GM12878 (cell line): Measurements from ENCODE around the gene EHD1. TPM values are rescaled to one million over a fixed set of nuclear protein-coding genes. Genes with fewer than 3 reads are reported as not detected.

Source experiments
- ATAC-seq: fragments of 200-7000 bp; cut with Tn5 transposase; 3 replicates; pipeline ENCODE4 v1.9.1; 2020; ENCODE audit warnings: mild to moderate bottlenecking, moderate library complexity
- BruUV-seq: library from RNA; stranded (reverse); fragments of 400-500 nt; replicated peaks from 2 replicates; lab custom pipeline; 2021; lab: Mats Ljungman, UMichigan
- CTCF ChIA-PET: fragments of 300-600 bp; sonication (Branson Sonifier 250); formaldehyde crosslinking; extraction: SDS; loops from one replicate; lab custom pipeline; 2021; ENCODE audit warnings: inconsistent platforms; lab: Yijun Ruan, JAX
- POLR2A ChIA-PET: fragments of 350-600 bp; formaldehyde crosslinking; extraction: SDS; loops from one replicate; lab custom pipeline; 2021; ENCODE audit warnings: inconsistent platforms; lab: Charles Lee
- RAD21 ChIA-PET: fragments of 300-600 bp; sonication (Branson Sonifier 250); formaldehyde crosslinking; loops from one replicate; lab custom pipeline; 2023; ENCODE audit warnings: antibody characterized with exemption; ENCODE audit not compliant: unreplicated experiment; lab: Charles Lee
- SMC1A ChIA-PET: fragments of 300-600 bp; sonication (Branson Sonifier 250); formaldehyde crosslinking; loops from one replicate; lab custom pipeline; 2023; ENCODE audit not compliant: unreplicated experiment, uncharacterized antibody; lab: Charles Lee
- DNase-seq: peaks from one replicate; pipeline ENCODE4 v3.0.0-alpha.2; 2011; ENCODE audit warnings: low read depth, low spot score
- FAIRE-seq: peaks from 3 replicates; lab custom pipeline; 2011; peaks lifted over from hg19 to GRCh38; lab: Jason Lieb, UNC
- H2AFZ ChIP-seq: 2 replicates; pipeline ENCODE4 v1.6.0; 2011; ENCODE audit warnings: low read depth, low read length, control low read depth; ENCODE audit not compliant: control insufficient read depth
- H3K27ac ChIP-seq: 2 replicates; pipeline ENCODE4 v1.5.1; 2011; ENCODE audit warnings: control low read depth; ENCODE audit not compliant: control insufficient read depth, insufficient read depth
- H3K27me3 ChIP-seq, 2 experiments: replicated peaks in 1 of 2; 2 replicates each; pipeline versions ENCODE4 v1.6.0 to v1.6.1; 2011; ENCODE audit warnings: low read length in 1 of 2; ENCODE audit not compliant: control insufficient read depth in 2 of 2, insufficient read depth in 2 of 2
- H3K36me3 ChIP-seq, 2 experiments: 2 replicates each; pipeline ENCODE4 v1.5.1; 2011; ENCODE audit warnings: low read length in 1 of 2; ENCODE audit not compliant: control insufficient read depth in 2 of 2, insufficient read depth in 2 of 2
- H3K4me1 ChIP-seq: 2 replicates; pipeline ENCODE4 v1.6.1; 2011; ENCODE audit warnings: mild to moderate bottlenecking, low read length, moderate library complexity, mixed read lengths; ENCODE audit not compliant: control insufficient read depth, insufficient read depth
- H3K4me2 ChIP-seq: 2 replicates; pipeline ENCODE4 v1.6.0; 2011; ENCODE audit warnings: control low read depth; ENCODE audit not compliant: control insufficient read depth, insufficient read depth
- H3K4me3 ChIP-seq: fragments of 200-600 bp; sonication (generic); 2 replicates; pipeline ENCODE4 v1.5.1; 2016
- H3K79me2 ChIP-seq: 2 replicates; pipeline ENCODE4 v1.6.0; 2011; ENCODE audit warnings: low read length; ENCODE audit not compliant: control insufficient read depth, insufficient read depth
- H3K9ac ChIP-seq: 2 replicates; pipeline ENCODE4 v1.8.0; 2011; ENCODE audit warnings: low read length, control low read depth, mixed read lengths; ENCODE audit not compliant: control insufficient read depth, insufficient read depth
- H3K9me3 ChIP-seq: replicated peaks from 3 replicates; pipeline ENCODE4 v1.5.1; 2011; ENCODE audit warnings: mild to moderate bottlenecking, low read length; ENCODE audit not compliant: control insufficient read depth, insufficient read depth
- H4K20me1 ChIP-seq: 2 replicates; pipeline ENCODE4 v1.6.0; 2011; ENCODE audit not compliant: control insufficient read depth, insufficient read depth
- BCL11A ChIP-seq: IDR thresholded peaks from 2 replicates; pipeline ENCODE4 v1.6.1; 2011; ENCODE audit warnings: low read depth, low read length
- GATAD2B ChIP-seq: fragments of 450-650 bp; conservative IDR thresholded peaks from 2 replicates; pipeline ENCODE4 v1.6.1; 2017; ENCODE audit warnings: low read depth, mild to moderate bottlenecking, moderate library complexity
- HCFC1 ChIP-seq: fragments of 150-350 bp; IDR thresholded peaks from 2 replicates; pipeline ENCODE4 v1.6.1; 2014; ENCODE audit warnings: low read length
- HDGF ChIP-seq: fragments of 450-650 bp; IDR thresholded peaks from 2 replicates; pipeline ENCODE4 v1.6.1; 2016; ENCODE audit warnings: antibody characterized with exemption
- IKZF2 ChIP-seq, 2 experiments: fragments of 450-650 bp; IDR thresholded peaks; 2 replicates each; pipeline ENCODE4 v1.6.1; 2017; ENCODE audit warnings: mild to moderate bottlenecking in 2 of 2, moderate library complexity in 2 of 2
- JUNB ChIP-seq: IDR thresholded peaks from 2 replicates; pipeline ENCODE4 v1.6.1; 2016; ENCODE audit warnings: antibody characterized with exemption, mild to moderate bottlenecking
- KLF5 ChIP-seq: fragments of 450-650 bp; IDR thresholded peaks from 2 replicates; pipeline ENCODE4 v1.6.1; 2014; ENCODE audit warnings: mild to moderate bottlenecking; ENCODE audit not compliant: partially characterized antibody
- MEF2A ChIP-seq: IDR thresholded peaks from 2 replicates; pipeline ENCODE4 v1.6.1; 2011; ENCODE audit warnings: low read depth, mild to moderate bottlenecking, low read length, moderate library complexity; ENCODE audit not compliant: insufficient read depth
- RUNX3 ChIP-seq: IDR thresholded peaks from 2 replicates; pipeline ENCODE4 v1.6.1; 2012; ENCODE audit warnings: low read length, inconsistent platforms
- SP1 ChIP-seq: IDR thresholded peaks from one replicate; pipeline ENCODE4 v1.6.1; 2011; ENCODE audit warnings: low read depth, low read length
- ZBED1 ChIP-seq: IDR thresholded peaks from 2 replicates; pipeline ENCODE4 v1.6.1; 2016; ENCODE audit warnings: borderline replicate concordance
- WGBS: methylation state at CpG from one replicate; pipeline ENCODE4 v1.1.6; 2016; ENCODE audit warnings: low lambda C conversion rate; ENCODE audit not compliant: insufficient replicate concordance, insufficient coverage; ENCODE audit errors: missing lambda C conversion rate; 5-methylcytosine and 5-hydroxymethylcytosine counted together
- in situ Hi-C: fragments of 300-500 bp; cut with MboI; formaldehyde crosslinking; loops from 9 replicates; pipeline ENCODE4 v1.14.3; 2018; ENCODE audit warnings: mixed read lengths
- intact Hi-C: fragments of 100-400 bp; cut with micrococcal nuclease; formaldehyde crosslinking; loops from one replicate; pipeline ENCODE4 v1.14.2; 2022; ENCODE audit not compliant: unreplicated experiment
- polyA plus RNA-seq, 11 experiments: library from polyadenylated mRNA; depleted of rRNA in 4 of 11; unstranded in 6 of 11; stranded (reverse) in 5 of 11; fragments of >200 nt; fragmentation: Nextera tagmentation in 4 of 11; fragmentation: Illumina TruSeq in 1 of 11; extraction: Ambion mirVana in 4 of 11; extraction: Trizol in 1 of 11; gene quantifications; 1 replicate in 1 of 11; 2 replicates in 10 of 11; pipeline versions ENCODE4 v1.2.1 to v1.2.3, GENCODE V29; 2011 to 2016; ENCODE audit warnings: inconsistent platforms in 2 of 11, missing spikeins in 2 of 11, low read depth in 1 of 11
- total RNA-seq, 4 experiments: library from RNA; depleted of rRNA in 3 of 4; stranded (reverse); fragments of >200 nt in 3 of 4; fragmentation: Illumina TruSeq in 1 of 4; extraction: Trizol in 1 of 4; gene quantifications; 2 replicates each; pipeline versions ENCODE4 v1.2.1 to v1.2.3, GENCODE V29; 2013 to 2021
- TF ChIP-seq, protein P1 (sequence below): fragments of 150-350 bp; IDR thresholded peaks from 2 replicates; pipeline ENCODE4 v1.6.1; 2016; ENCODE audit warnings: low read depth, low read length
- TF ChIP-seq, protein P2 (sequence below): fragments of 450-650 bp; IDR thresholded peaks from 2 replicates; pipeline ENCODE4 v1.6.1; 2017; ENCODE audit warnings: borderline replicate concordance
- TF ChIP-seq, protein P3 (sequence below): fragments of 450-650 bp; IDR thresholded peaks from 2 replicates; pipeline ENCODE4 v1.6.1; 2016; ENCODE audit warnings: mild to moderate bottlenecking
- TF ChIP-seq, protein P4 (sequence below): IDR thresholded peaks from 2 replicates; pipeline ENCODE4 v1.6.1; 2012; ENCODE audit warnings: low read depth, low read length, improper control_type of control experiment
- TF ChIP-seq, protein P5 (sequence below): fragments of 450-650 bp; IDR thresholded peaks from 2 replicates; pipeline ENCODE4 v1.6.1; 2014; ENCODE audit warnings: mild to moderate bottlenecking

EHD1 gene
- total and polyA plus RNA-seq, 10 of the 15 experiments (the other 5 are each of a cell fraction or from before 2014, with no cell fraction given): 1.0 to 165 (median 66.5) TPM

DNA sequence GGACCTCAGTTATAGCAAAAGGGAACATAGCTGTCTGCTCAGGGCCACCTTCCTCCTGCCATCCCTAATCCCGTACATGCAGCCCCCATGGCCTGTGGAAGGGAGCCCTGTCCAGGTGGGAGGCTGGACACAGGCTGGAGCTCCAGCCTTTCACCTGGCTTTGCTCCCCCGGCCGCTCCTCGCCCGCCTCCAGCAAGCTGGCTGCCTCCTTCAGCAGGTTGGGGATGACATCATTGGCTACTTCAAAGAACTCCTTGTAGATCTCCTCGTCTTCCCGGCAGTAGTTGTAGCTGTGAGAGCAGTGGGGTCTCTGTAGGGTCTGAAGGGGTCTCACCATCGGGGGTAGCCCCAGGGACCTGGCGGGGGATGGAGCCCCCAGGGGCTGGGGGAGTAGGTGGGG is 72.9 kb downstream of the EHD1 start:
- H3K4me1 ChIP-seq: peaks cover 29% of the 10 kb centered on the region
- no peaks in the 10 kb centered on the region for H3K27me3 ChIP-seq
- no peak overlapping the region for H3K27ac ChIP-seq
- intact Hi-C loops: no loop called here
- no peak overlapping the region for H2AFZ ChIP-seq
- ChIA-PET CTCF (no interaction called here), SMC1A (no interaction called here), RAD21 (no interaction called here), POLR2A (no interaction called here)
- in situ Hi-C loops: no loop called here
- FAIRE-seq (no peak), DNase-seq (no peak), ATAC-seq (no peak)
- H3K36me3 ChIP-seq: peaks cover 0 to 3% of the 10 kb centered on the region in 2 experiments; a peak in 2 of 4 replicates
- BruUV-seq: no TSS peak
- no peak overlapping the region for H3K4me2 ChIP-seq
- no peak overlapping the region for H3K4me3 ChIP-seq
- peaks cover 27% of the 10 kb centered on the region for H3K79me2 ChIP-seq
- no peaks in the 10 kb centered on the region for H4K20me1 ChIP-seq
- no peak overlapping the region for H3K9ac ChIP-seq
- no peaks in the 10 kb centered on the region for H3K9me3 ChIP-seq
- WGBS: over 99% methylated on average over 9 of the region's 9 CpGs
- TF ChIP-seq, protein P1, sequence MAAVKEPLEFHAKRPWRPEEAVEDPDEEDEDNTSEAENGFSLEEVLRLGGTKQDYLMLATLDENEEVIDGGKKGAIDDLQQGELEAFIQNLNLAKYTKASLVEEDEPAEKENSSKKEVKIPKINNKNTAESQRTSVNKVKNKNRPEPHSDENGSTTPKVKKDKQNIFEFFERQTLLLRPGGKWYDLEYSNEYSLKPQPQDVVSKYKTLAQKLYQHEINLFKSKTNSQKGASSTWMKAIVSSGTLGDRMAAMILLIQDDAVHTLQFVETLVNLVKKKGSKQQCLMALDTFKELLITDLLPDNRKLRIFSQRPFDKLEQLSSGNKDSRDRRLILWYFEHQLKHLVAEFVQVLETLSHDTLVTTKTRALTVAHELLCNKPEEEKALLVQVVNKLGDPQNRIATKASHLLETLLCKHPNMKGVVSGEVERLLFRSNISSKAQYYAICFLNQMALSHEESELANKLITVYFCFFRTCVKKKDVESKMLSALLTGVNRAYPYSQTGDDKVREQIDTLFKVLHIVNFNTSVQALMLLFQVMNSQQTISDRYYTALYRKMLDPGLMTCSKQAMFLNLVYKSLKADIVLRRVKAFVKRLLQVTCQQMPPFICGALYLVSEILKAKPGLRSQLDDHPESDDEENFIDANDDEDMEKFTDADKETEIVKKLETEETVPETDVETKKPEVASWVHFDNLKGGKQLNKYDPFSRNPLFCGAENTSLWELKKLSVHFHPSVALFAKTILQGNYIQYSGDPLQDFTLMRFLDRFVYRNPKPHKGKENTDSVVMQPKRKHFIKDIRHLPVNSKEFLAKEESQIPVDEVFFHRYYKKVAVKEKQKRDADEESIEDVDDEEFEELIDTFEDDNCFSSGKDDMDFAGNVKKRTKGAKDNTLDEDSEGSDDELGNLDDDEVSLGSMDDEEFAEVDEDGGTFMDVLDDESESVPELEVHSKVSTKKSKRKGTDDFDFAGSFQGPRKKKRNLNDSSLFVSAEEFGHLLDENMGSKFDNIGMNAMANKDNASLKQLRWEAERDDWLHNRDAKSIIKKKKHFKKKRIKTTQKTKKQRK: no peak
- TF ChIP-seq MEF2A (no peak), IKZF2 (IDR thresholded peaks at IDR 0.05) (no peak), KLF5 (no peak), SP1 (no peak), HDGF (no peak), JUNB (no peak), ZBED1 (no peak), HCFC1 (no peak), BCL11A (no peak), RUNX3 (no peak), GATAD2B (no peak)
- TF ChIP-seq, protein P2, sequence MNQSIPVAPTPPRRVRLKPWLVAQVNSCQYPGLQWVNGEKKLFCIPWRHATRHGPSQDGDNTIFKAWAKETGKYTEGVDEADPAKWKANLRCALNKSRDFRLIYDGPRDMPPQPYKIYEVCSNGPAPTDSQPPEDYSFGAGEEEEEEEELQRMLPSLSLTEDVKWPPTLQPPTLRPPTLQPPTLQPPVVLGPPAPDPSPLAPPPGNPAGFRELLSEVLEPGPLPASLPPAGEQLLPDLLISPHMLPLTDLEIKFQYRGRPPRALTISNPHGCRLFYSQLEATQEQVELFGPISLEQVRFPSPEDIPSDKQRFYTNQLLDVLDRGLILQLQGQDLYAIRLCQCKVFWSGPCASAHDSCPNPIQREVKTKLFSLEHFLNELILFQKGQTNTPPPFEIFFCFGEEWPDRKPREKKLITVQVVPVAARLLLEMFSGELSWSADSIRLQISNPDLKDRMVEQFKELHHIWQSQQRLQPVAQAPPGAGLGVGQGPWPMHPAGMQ: no peak
- TF ChIP-seq, protein P3, sequence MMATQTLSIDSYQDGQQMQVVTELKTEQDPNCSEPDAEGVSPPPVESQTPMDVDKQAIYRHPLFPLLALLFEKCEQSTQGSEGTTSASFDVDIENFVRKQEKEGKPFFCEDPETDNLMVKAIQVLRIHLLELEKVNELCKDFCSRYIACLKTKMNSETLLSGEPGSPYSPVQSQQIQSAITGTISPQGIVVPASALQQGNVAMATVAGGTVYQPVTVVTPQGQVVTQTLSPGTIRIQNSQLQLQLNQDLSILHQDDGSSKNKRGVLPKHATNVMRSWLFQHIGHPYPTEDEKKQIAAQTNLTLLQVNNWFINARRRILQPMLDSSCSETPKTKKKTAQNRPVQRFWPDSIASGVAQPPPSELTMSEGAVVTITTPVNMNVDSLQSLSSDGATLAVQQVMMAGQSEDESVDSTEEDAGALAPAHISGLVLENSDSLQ: no peak
- TF ChIP-seq, protein P4, sequence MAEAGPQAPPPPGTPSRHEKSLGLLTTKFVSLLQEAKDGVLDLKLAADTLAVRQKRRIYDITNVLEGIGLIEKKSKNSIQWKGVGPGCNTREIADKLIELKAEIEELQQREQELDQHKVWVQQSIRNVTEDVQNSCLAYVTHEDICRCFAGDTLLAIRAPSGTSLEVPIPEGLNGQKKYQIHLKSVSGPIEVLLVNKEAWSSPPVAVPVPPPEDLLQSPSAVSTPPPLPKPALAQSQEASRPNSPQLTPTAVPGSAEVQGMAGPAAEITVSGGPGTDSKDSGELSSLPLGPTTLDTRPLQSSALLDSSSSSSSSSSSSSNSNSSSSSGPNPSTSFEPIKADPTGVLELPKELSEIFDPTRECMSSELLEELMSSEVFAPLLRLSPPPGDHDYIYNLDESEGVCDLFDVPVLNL: no peak
- TF ChIP-seq, protein P5, sequence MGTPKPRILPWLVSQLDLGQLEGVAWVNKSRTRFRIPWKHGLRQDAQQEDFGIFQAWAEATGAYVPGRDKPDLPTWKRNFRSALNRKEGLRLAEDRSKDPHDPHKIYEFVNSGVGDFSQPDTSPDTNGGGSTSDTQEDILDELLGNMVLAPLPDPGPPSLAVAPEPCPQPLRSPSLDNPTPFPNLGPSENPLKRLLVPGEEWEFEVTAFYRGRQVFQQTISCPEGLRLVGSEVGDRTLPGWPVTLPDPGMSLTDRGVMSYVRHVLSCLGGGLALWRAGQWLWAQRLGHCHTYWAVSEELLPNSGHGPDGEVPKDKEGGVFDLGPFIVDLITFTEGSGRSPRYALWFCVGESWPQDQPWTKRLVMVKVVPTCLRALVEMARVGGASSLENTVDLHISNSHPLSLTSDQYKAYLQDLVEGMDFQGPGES: no peak
